GM04503 (cell line): ENCODE measurements around the gene ZNF835.

Experiments used
- DNase-seq: peaks from one replicate; pipeline ENCODE4 v3.0.0-alpha.2; 2012; ENCODE audit warnings: low read depth

ZNF835 gene

DNA sequence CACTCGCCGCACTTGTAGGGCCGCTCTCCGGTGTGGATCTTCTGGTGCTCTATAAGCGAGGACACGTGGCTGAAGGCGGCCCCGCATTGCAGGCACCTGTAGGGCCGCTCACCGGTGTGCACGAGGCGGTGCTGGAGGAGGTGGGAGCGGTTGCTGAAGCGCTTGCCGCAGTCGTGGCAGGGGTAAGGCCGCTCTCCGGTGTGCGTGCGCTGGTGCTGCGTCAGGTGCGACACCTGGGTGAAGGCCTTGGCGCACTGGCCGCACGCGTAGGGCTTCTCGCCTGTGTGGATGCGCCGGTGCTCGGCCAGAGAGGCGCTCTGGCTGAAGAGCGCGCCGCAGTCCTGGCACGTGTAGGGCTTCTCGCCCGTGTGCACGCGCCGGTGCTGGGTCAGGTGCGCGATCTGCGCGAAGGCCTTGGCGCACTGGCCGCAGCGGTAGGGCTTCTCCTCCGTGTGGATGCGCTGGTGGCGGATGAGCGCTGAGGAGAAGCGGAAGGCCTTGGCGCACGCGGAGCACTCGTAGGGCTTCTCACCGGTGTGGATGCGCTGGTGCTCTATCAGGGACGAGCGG, 7.5 kb downstream of the ZNF835 start:
- no peak for DNase-seq

DNA sequence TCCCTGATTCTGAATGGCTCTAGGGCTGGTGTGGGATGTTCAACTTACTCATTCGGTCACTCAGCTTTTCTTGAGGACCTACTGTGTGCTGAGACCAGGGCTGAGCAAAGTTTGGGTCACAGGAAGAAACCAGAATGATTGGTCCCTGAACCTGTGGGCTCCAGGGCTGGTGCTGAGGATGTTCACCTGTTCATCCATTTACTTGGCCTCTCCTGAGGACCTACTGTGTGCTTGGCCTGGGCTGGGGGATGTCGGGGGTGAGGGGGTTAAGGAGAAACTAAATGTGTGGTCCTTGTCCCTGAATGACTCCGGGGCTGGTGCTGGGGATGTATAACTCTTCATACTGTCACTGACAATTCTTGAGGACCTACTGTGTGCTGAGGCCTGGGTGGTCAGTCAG, 10.3 kb downstream of the ZNF835 start:
- no peak for DNase-seq

DNA sequence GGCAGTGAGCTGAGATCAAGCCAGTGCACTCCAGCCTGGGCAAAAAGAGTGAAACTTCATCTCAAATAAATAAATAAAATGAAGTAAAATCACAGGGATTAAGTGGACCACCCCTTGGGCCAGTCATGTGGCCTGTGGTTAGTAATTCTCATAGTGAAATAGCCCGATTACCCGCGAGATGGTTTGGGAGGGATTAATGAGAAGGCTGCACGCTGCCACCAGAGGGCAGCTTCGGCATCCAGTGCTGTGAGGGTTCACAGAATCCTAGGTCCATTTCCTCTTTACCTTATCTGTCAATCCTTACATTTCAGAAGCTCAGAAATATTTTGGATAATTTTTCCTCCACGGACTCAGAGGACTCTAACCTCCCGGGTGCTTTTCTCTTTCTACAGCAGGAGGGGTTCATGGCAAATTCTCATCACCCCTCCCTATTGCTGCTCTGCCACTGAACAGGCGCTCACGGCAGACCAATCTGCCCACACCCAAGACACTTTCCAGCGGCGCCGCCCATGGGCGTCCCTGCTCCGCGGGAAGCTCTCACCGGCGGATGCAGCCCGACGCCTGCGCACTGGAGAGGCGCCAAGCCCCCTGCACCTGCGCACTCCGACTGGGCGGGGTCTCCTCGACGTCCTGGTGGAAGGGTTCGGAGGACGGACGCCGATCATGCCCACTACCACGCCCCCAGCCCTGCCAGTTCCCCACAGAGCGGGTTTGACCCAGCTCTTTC, 11.0 kb downstream of the ZNF835 start:
- no peak for DNase-seq

- DNase-seq, result no peak
Measured at GRCh38 chr19:56654151-56654550, 17.4 kb downstream of the ZNF835 start.

DNA sequence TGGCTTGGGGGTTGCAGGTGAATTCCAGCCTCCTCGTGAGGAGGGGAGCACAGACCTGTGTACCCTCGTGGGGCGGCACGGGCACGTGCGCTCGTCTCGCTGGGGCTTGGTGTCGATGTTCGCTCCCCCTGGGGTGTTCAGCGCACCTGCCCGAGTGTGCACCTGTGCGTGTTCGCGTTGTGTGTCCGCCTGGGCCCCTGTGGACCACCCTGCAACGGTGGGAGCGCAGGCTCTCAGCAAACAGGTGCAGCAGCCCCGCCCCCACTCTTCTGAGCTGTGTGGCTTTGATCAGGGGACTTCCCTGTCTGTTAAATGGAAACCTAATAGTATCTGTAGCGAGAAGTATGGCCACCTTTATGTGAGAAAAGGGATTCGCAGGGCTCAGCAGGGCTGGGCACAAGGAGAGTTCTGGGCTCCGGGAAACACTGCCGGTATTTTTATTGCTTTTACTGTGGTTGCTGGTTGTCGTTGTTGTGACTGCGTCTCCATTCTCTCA, 28.0 kb downstream of the ZNF835 start:
- no peak for DNase-seq

- DNase-seq, result no peak
Measured at GRCh38 chr19:56642711-56643459, 28.7 kb downstream of the ZNF835 start, which contains the start of gene SMIM17. SMIM17 (plus strand) TSS chr19:56643159; CDS start chr19:56645668, 2,509 bp downstream.

DNA sequence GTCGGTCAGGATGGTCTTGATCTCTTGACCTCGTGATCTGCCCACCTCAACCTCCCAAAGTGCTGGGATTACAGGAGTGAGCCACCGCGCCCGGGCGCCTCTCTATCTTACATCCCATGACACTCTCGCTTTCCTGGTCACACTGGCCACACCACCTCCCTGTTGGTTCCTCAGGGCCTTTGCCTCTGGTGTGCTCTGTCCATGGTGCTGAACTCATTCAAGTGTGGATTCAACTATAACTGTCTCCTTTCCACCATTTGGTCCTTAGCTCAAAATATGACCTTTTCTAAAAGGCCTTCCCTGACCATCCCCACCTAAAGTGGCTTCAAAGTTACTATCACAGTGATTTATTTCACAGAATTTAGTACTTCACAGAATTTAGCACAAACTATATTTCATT, 32.3 kb downstream of the ZNF835 start:
- DNase-seq, result no peak

GRCh38 chr19:56637976-56638555, 33.5 kb downstream of the ZNF835 start:
- DNase-seq, result peak; percentile 4

GRCh38 chr19:56633021-56633420, 38.5 kb downstream of the ZNF835 start:
- DNase-seq, result no peak

DNA sequence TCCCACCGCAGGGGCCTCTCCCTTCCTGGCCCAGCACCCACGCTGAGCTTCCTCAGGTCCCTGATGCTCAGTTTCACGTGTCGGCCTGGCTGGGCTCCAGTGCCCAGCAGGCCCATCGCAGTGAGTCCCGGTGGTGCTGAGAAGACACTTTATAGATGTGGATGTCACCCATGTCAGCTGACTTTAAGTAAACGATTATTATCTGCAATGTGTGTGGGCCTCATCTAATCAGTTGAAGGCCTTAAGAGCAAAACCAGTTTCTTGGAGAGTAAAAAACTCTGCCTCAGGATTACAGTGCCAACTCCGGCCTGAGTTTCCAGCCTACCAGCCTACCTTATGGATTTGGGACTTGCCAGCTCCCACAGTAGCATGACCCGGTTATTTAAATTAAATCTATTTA, 45.8 kb downstream of the ZNF835 start:
- DNase-seq, result no peak

DNA sequence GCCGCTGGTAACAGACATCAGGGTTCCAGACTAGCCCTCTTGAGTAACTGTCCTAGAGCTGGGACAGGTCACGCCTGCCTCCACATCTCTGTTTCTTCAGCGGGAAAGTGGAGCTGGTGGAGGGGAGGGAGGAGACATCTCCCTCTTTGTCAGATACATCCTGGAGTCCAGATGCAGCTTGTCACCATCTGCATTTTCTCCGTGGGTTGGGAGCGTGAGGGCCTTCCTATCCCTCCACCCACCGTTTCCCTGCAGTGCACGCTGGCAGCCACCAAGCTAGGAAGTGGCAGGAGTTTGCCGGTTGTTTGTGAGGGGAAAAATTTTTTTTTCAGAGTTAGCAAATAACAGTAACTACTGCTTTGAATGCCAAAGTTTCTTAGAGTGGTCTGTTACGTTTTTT, 48.6 kb downstream of the ZNF835 start:
- no peak for DNase-seq

- no peak for DNase-seq
Measured at GRCh38 chr19:56622374-56622773, 49.2 kb downstream of the ZNF835 start.

DNA sequence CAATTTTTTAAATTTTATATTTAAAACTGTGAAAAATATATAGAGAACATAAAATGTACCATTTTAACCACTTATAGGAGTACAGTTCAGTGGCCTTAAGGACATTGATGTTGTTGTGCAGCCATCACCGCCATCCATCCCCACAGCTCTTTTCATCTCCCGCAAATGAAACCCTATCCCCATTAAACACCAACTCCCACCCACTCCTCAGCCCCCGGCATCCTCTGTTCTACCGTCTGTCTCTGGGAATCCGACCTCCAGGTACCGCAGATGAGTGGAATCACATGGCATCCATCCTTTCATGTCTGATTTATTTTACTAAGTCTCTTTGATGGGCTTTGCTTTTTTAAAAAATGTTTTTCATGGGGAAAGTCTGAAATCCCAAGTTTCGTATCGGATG, 52.4 kb downstream of the ZNF835 start:
- no peak for DNase-seq

DNA sequence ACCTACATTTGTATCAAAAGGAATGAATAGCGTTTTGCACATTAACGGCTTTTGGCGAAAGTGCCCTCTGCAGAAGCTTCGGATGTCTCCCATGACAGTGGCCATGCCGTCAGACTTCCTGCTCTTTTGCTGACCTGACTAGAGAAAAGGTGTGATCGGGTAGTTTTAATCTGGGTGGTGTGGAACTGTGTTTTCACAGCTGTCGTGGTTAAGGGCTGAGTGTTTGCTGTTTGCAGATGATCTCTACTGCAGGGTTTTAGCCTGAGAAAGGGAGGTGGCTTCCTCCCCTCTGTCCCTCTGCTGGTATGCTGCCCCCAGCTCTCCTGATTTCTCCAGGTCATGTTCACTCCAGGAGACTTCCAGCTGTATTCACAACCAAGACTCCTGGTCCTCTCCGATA, 54.0 kb downstream of the ZNF835 start:
- DNase-seq, result no peak

DNA sequence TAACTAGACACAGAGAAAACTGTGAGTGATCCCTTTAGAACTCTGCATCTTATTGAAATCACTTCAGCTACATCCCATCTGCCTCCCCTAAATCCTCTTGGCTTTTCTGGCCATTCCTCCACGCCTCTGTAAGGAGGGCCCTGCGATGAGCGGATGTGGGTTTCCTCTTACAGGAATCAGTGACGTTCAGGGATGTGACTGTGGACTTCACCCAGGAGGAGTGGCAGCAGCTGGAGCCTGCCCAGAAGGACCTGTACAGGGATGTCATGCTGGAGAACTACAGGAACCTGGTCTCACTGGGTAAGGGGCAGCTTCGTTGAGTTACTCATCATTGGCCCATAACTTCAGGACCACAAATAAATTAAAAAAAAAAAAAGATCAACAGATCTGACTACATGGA, 57.9 kb downstream of the ZNF835 start:
- no peak for DNase-seq

DNA sequence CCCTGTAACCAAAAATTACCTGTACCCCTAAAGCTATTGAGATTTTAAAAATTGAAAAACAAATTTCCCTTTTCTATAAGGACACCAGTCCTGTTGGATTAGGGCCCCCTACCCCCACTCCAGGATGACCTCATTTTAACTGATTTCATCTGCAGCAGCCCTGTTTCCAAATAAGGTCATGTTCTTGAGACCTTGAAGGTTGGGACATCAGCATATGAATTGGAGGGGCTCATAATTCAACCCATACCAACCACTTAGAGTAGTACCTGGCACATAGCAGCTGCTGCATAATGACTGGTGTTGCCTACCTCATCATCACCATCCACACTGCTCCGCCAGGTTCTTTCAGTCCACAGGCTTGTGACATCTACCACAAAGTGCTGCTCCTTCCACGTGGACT, 58.8 kb downstream of the ZNF835 start:
- DNase-seq, result no peak
